HG02943 (cell line): ENCODE data around the gene SPTY2D1.
"Not testable (repeated sequence)": the region's sequence is repeated elsewhere in the genome, so short reads cannot be mapped to it uniquely, and the experiment has no call there.

Source experiments
- ATAC-seq: cut with Tn5 transposase; IDR thresholded peaks from one replicate; pipeline ENCODE4 v1.9.1; 2021; ENCODE audit warnings: mild to moderate bottlenecking, low read depth, moderate library complexity; ENCODE audit not compliant: unreplicated experiment

The SPTY2D1 gene

GRCh38 chr11:18618342-18619025 lies 15.7 kb downstream of the SPTY2D1 start:
- no peak for ATAC-seq

GRCh38 chr11:18617688-18618341 lies 16.3 kb downstream of the SPTY2D1 start:
- no peak for ATAC-seq

- ATAC-seq = peak; percentile 80
Observed at GRCh38 chr11:18615628-18616392, 18.3 kb downstream of the SPTY2D1 start.

GRCh38 chr11:18614667-18615066 lies 19.5 kb downstream of the SPTY2D1 start:
- no peak for ATAC-seq

- ATAC-seq = no peak
Observed at GRCh38 chr11:18612394-18612793, 21.7 kb downstream of the SPTY2D1 start.

GRCh38 chr11:18611196-18611595 lies 22.9 kb downstream of the SPTY2D1 start:
- ATAC-seq = no peak

GRCh38 chr11:18608376-18608775 lies 25.8 kb downstream of the SPTY2D1 start:
- no peak for ATAC-seq

GRCh38 chr11:18600915-18601569 lies 33.1 kb downstream of the SPTY2D1 start:
- ATAC-seq = no peak

GRCh38 chr11:18599739-18600230 lies 34.4 kb downstream of the SPTY2D1 start, which contains the start of gene MISFA:
MISFA (plus strand) TSS chr11:18599789; CDS start chr11:18599929, 140 bp downstream.
- ATAC-seq = no peak

GRCh38 chr11:18594999-18595749 lies 39.0 kb downstream of the SPTY2D1 start:
- no peak for ATAC-seq

GRCh38 chr11:18594088-18594487 lies 40.1 kb downstream of the SPTY2D1 start:
- not testable (repeated sequence) for ATAC-seq

GRCh38 chr11:18590571-18590970 lies 43.6 kb downstream of the SPTY2D1 start:
- ATAC-seq = no peak

- no peak for ATAC-seq
Observed at GRCh38 chr11:18588297-18589252, 45.6 kb downstream of the SPTY2D1 start, which contains the start of gene UEVLD. UEVLD (minus strand) TSS chr11:18588734; CDS start chr11:18588654, 80 bp downstream.

GRCh38 chr11:18581825-18582224 lies 52.3 kb downstream of the SPTY2D1 start:
- no peak for ATAC-seq

- ATAC-seq = no peak
Observed at GRCh38 chr11:18580113-18580766, 53.9 kb downstream of the SPTY2D1 start.

GRCh38 chr11:18578975-18579598 lies 55.1 kb downstream of the SPTY2D1 start:
- ATAC-seq = peak; percentile 71

- ATAC-seq = no peak
Observed at GRCh38 chr11:18575361-18575760, 58.8 kb downstream of the SPTY2D1 start.

GRCh38 chr11:18567081-18567480 lies 67.1 kb downstream of the SPTY2D1 start:
- no peak for ATAC-seq
